HG02678 (cell line): ENCODE measurements around the gene SH3GL1.
A peak's percentile ranks its signal among the peaks of the same experiment; 100 is the strongest.

ENCODE experiments used
- ATAC-seq: cut with Tn5 transposase; IDR thresholded peaks from one replicate; pipeline ENCODE4 v1.9.1; 2021; ENCODE audit warnings: mild to moderate bottlenecking, moderate library complexity; ENCODE audit not compliant: unreplicated experiment

SH3GL1 gene

GRCh38 chr19:4402171-4403004 lies 2.0 kb upstream of the SH3GL1 start, which contains the start of gene CHAF1A:
Gene CHAF1A (plus strand): TSS chr19:4402640. CDS start chr19:4402763, 123 bp downstream.
- peak; percentile 80 for ATAC-seq

- ATAC-seq = no peak
These were observed 1.4 kb upstream of the SH3GL1 start for GRCh38 chr19:4401769-4402170.

GRCh38 chr19:4399812-4400134 lies 574 bp downstream of the SH3GL1 start:
- ATAC-seq = no peak

- ATAC-seq = no peak
These were observed 3.2 kb downstream of the SH3GL1 start for GRCh38 chr19:4396949-4397783.

GRCh38 chr19:4393947-4394590 lies 6.3 kb downstream of the SH3GL1 start:
- no peak for ATAC-seq

GRCh38 chr19:4391701-4392483 lies 8.5 kb downstream of the SH3GL1 start:
- no peak for ATAC-seq

- no peak for ATAC-seq
These were observed 9.0 kb downstream of the SH3GL1 start for GRCh38 chr19:4391306-4391693.

- no peak for ATAC-seq
These were observed 9.6 kb downstream of the SH3GL1 start for GRCh38 chr19:4390567-4391305.

- ATAC-seq = no peak
These were observed 10.3 kb downstream of the SH3GL1 start for GRCh38 chr19:4390017-4390566.

- no peak for ATAC-seq
These were observed 10.8 kb downstream of the SH3GL1 start for GRCh38 chr19:4389511-4390016.

GRCh38 chr19:4389064-4389375 lies 11.3 kb downstream of the SH3GL1 start:
- no peak for ATAC-seq

GRCh38 chr19:4388337-4389063 lies 11.8 kb downstream of the SH3GL1 start:
- ATAC-seq = no peak

GRCh38 chr19:4386041-4386782 lies 14.1 kb downstream of the SH3GL1 start:
- no peak for ATAC-seq

GRCh38 chr19:4385291-4386040 lies 14.9 kb downstream of the SH3GL1 start:
- ATAC-seq = no peak

- no peak for ATAC-seq
These were observed 20.1 kb downstream of the SH3GL1 start for GRCh38 chr19:4380254-4380727.

GRCh38 chr19:4379383-4380253 lies 20.7 kb downstream of the SH3GL1 start:
- ATAC-seq = no peak

- ATAC-seq = no peak
These were observed 21.5 kb downstream of the SH3GL1 start for GRCh38 chr19:4378886-4379285.
